NOMO-1 treated with dmso at 0.1 percent for 144 hours (cell line): ENCODE results near the gene FAM20A.
"Not testable (repeated sequence)": the region's sequence is repeated elsewhere in the genome, so short reads cannot be mapped to it uniquely, and the experiment has no call there.

Experiments
- DNase-seq: peaks from one replicate; lab custom pipeline; 2025; ENCODE audit not compliant: unreplicated experiment; lab: John Stamatoyannopoulos, UW

The FAM20A gene

DNA sequence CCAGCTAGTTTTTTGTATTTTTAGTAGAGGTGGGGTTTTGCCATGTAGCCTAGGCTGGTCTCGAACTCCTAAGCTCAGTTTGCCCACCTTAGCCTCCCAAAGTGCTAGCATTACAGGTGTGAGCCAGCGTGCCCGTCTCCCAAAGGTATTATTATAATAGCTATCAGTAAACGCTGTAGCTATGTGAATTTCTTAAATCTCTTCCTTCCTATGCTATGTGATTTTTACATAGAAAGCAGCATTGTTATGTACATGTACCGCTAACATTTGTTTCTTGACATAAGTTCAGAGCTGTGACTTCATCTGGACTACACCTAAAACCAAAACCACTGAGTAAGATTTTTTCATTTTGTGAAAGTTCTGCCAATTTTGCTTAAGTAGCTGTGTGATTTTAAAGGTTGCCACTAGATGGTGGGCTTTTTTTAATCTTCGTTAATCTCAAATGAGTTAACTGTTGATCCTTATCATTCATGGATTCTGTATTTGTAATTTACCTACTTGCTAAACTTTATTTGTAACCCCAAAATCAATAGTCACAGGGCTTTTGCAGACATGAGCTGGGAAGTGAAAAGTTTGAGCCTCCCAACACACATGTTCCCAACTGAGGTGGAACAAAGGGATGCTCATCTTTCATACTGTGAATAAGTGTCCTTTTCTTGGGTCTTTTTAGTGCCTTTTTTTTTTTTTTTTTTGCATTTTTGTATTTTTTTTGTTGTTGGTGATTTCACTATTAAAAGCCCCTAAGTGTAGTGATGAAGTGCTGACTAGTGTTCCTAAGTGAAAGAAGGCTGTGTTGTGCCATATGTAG is 67.1 kb downstream of the FAM20A start:
- DNase-seq, result no peak

DNA sequence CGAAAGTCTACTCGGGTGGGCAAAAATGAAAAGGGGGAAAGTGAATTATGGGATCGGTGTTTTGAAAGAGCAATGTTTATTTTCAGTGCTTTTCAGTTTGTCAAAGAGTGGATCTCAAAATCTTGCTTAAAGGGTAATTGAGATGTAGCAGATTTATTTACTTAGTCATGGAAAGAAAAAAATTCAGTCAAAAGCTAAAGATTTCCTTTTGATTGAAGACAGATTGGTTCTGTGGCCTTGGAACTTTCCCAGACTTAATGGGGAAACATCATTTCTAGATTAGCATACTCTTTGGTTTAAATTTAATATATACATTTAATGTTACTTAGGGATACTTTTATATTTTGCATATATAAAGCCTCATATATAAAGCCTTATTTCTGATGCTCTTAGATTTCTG is 68.3 kb downstream of the FAM20A start:
- no peak for DNase-seq

DNA sequence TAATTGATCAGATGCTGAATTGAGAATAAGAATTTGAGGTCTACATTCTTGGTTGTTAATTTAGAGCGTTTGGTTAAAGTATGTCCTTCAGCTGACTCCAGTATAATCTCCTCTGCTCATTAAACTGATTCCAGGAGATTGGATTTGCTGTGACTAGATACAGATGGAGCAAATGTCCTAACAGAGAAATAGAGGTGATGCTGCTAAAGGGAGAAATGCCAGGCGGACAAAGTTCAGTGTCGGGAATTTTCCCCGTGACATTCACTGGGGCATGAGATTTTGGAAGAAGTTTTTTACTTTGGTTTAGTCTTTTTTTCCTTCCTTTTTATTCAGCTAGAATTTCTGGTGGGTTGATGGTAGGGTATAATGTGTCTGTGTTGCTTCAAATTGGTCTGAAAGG is 69.9 kb downstream of the FAM20A start:
- DNase-seq, result no peak

DNA sequence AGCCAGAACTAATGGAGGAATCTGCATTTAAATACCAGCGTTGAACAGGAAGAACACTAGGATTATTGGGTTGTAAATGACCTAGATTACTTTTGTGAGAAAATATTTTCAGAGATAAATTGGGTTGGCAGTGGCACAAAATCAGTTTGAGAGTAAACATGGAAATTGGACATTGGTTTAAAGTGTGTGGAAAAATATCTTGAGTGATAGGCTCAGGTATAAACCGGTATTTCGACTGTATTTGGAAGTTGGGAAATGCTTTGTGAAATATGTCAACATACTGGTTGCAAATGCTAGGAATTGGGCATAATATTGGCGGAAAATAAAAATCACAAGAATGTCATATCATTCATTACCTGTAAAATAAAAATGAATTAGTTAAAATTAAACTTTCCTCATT is 73.9 kb downstream of the FAM20A start:
- DNase-seq, result no peak

DNA sequence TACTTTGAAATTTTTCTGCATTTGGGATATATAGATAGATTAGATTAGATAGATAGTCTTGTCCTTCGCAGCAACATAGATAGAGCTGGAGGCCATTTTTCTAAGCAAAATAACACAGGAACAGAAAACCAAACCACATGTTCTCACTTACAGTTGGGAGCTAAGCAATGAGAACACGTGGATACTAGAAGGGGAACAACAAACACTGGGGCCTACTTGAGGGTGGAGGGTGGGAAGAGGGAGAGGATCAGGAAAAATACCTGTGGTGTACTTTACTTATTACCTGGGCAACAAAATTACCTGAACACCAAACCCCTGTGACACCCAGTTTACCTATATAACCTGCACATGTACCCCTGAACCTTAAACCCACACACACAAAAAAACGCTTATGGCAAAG is 74.6 kb downstream of the FAM20A start:
- DNase-seq, result no peak

DNA sequence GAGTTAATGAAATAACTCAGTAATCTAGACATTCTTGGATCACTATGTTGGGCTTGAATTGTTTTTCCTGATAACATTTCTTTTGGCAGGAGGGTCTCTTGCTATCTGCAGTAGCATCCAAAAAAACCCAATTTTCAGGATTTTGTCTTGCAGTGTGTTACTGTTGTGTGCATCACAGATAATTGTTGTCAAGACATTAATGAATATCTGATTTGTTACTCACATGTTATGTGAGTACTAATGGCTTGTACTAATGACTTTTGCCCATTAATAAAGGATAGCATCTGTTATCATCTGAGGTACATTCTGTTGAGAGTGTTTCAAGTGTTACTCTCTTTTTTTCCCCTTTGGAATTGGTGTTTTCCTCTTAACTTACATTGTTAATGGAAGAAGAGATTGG is 78.9 kb downstream of the FAM20A start:
- no peak for DNase-seq

DNA sequence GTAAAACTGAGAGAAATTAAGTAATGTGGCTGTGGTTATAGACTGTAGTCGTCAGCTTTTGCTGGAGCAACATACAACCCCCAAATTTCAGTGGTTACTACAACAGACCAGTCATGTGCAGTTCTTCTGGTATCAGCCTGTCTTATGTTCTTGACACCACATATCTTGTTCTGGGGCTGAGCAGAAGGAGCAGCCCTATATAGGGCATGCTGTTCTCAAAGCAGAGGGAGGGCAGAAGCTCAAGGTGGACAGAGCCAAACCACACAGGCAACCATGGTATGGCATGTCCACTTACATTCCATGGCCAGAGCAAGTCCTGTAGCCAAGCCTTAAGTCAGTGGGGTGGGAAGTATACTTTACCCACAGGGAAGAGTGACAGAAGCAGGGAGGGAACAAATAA is 81.3 kb downstream of the FAM20A start:
- no peak for DNase-seq

DNA sequence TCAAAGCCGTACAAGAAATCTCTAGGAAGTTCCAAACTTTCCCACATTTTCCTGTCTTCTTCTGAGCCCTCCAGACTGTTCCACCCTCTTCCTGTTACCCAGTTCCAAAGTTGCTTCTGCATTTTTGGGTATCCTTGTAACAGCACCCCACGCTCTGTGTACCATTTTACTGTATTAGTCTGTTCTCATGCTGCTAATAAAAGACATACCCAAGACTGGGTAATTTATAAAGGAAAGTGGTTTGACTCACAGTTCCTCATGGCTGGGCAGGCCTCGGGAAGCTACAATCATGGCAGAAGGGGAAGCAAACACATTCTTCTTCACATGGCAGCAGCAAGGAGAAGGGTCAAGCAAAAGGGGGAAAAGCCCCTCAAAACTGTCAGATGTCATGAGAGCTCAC is 82.1 kb downstream of the FAM20A start:
- not testable (repeated sequence) for DNase-seq

DNA sequence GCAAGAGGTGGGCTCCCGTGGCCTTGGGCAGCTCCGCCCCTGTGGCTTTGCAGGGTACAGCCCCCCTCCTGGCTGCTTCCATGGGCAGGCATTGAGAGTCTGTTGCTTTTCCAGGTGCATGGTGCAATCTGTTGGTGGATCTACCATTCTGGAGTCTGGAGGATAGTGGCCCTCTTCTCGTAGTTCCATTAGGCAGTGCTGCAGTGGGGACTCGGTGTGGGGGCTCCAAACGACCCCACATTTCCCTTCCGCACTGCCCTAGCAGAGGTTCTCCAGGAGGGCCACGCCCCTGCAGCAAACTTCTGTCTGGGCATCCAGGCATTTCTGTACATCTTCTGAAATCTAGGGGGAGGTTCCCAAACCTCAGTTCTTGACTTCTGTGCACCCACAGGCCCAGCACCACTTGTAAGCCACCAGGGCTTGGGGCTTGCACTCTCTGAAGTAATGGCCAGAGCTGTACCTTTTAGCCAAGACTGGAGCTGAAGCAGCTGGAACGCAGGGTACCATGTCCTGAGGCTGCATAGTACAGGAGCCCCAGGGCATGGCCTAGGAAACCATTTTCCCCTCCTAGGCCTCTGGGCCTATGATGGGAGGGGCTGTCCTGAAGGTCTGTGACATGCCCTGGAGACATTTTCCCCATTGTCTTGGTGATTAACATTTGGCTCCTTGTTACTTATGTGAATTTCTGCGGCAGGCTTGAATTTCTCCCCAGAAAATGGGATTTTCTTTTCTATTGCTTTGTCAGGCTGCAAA is 82.9 kb downstream of the FAM20A start:
- no peak for DNase-seq

DNA sequence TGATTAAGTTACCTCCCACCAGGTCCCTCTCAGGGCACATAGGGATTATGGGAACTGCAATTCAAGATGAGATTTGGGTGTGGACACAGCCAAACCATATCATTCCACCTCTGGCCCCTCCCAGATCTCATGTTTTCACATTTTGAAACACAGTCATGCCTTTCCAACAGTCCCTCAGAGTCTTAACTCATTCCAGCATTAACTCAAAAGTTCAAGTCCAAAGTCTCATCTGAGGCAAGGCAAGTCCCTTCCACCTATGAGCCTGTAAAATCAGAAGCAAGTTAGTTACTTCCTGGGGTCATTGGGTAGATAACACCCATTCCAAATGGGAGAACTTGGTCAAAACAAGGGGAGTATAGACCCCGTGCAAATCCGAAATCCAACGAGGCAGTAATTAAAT is 83.6 kb downstream of the FAM20A start:
- DNase-seq, result not testable (repeated sequence)

DNA sequence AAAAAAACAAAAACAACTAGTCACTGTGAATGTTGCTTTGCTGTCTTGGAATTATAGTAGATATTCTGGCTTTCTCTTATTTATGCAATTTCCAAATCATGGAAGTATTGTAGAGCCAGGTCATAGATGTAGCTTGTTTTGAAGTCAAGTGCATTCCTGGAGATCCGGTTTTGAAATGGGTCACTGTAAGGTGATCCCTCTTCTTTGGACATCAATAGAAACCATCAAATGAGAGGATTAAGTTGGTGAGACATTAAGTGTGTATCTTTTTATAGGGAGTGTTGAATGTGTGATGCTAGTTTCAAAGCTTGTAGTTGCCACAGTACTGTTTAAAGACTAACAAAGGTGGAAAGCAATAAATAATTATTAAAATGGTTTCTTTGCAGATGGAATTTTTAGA is 84.4 kb downstream of the FAM20A start:
- DNase-seq, result no peak

DNA sequence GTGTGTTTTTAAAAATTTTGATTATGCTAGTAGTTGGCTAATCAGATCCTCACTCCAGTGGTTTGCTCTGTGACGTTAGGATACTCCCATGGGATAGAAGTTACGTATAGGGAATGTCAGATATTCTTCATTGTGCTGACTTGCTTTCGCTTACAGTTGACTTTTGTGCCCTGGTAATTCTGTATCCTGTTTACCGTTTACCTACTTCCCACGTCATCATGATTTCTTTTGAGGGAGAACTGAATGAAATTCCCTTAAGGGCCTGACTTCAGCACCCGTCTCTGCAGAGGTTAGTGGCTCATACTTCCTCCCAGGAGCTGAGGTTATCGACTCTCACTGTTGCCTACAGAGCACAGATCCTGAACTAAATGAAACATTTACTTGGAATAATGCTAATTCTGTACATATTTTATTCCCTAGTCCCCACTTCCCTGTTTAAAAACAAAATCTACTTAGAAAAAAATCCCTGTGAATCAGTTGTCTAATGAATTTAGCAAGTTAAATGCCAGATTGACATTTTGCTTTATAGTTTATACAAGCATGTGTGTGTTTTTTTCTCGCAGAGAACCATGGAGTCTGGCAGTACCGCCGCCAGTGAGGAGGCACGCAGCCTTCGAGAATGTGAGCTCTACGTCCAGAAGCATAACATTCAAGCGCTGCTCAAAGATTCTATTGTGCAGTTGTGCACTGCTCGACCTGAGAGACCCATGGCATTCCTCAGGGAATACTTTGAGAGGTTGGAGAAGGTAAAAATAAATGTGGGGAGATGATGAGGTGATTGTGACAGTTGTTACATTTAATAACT is 86.1 kb downstream of the FAM20A start:
- DNase-seq, result no peak

DNA sequence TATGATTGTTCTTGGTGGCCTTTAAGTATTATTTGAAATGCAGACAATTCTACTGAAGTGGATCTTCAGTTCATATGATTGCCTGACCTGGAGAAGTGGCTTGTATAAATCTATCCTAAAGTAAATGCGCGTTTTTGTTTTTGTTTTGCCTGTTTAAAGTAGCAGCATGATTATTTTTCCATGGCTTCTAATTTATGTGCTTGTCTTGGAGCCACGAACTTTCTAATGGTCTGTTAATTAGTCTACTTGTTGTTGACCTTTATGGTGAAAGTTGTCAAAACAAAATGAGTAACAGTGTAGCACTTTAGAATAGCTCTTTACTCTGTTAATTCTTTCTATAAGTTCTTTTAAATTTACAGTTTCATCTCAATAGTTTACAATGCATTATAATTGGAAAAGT is 87.2 kb downstream of the FAM20A start:
- no peak for DNase-seq

DNA sequence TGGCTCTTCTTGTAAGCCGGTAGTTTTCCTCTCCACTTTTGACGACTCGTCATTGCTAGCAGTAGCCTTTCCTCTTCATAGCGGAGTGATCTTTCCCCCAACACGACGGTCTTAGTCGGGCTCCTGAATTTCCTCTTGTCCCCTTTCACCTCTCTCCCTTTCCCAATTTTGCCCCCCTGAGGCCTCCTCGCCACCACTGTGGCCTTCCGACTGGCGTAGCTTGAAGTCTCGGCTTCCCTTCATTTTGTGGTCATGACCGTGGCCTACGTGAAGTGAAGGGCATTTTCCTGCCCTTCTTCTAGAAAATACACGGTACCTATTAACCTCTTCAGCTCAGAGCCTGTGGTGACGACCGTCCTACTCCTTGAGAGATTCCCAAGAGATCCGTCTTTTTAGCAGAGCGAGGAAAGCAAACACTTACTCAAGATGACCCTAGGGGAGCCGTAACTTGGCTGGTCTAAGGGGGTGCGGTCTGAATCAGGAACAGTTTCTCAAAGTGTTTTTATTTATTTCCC is 88.2 kb downstream of the FAM20A start:
- no peak for DNase-seq

DNA sequence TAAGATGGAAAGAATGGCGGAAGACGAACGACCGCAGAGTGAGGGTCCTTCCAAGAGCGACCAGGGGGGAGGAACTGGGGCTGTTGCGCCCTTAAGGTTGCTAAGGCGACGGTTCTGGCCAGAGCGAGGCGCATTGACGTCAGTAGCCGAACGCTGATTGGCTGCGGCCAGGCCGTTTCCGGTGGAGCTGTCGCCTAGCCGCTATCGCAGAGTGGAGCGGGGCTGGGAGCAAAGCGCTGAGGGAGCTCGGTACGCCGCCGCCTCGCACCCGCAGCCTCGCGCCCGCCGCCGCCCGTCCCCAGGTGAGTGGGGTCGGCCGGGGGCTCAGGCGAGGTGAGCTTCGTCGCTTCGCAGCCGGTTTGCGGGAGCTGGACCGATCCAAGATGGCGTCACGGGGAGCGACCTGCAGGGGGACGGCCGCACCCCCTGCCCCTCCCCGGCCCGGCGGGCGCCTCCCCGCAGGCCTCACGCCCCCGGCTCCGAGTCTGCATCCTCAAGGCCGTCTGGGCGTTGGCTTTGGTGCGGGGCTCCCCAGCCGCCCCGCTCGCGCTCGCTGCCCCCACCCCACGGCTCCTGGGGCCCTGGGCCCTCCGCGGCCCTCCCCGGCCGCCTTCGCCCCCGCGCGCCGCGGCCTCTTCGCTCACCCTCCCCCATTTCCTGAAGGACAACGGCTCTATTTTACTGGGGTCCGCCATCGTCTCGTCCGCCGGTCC is 88.8 kb downstream of the FAM20A start, which contains the start of gene PRKAR1A:
Gene PRKAR1A, plus strand, starts transcription at position 184 of the 713 bp plus-strand sequence. CDS start 2,970 bp downstream, outside the sequence.
- DNase-seq, result peak; percentile 81

DNA sequence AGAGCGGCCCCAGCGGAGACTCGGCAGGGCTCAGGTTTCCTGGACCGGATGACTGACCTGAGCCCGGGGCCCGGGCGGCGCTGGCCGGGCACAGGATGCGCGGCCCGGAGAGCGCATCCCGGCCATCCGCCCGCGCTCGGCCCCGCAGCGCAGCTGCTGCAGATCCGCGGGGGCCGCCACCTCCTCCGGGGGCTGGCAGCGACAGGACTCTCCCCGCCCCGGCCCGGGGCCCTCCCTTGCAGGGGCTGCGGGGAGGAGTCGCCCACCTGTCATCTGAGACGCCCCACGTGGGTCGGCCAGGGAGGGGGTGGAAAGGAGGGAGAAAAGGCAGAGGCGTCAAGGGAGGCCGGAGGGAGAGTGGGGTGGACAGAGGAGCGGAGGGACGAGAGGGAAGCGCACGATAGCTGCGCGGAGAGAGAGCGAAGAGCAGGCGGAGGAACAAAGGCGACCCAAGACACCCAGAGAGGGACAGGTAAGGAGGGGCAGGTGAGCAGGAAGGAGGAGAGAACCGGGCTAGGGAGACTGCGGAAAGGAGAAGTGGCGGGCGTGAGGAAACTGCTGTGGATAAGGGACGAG is 89.4 kb downstream of the FAM20A start:
- peak; percentile 24 for DNase-seq

DNA sequence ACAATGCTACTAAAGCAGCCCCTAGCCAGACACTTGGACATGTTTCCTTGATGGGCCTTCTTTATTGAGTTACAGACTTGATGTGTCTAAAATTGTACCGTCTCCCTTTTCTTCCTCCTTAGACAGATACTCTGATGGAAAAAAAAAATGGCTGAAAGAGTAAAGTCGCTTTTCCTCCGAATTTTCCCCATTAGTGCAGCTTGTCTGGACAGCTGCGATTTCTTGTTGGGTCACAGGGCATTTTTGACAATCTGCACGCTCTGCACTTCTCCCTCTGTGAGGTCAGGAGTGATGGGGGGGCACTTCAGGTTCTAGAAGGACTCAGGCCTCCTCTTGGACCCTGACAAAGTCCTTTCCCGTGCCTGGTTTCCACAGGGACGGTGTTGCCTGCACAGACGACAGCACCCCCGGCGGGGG is 89.9 kb downstream of the FAM20A start:
- DNase-seq, result no peak

DNA sequence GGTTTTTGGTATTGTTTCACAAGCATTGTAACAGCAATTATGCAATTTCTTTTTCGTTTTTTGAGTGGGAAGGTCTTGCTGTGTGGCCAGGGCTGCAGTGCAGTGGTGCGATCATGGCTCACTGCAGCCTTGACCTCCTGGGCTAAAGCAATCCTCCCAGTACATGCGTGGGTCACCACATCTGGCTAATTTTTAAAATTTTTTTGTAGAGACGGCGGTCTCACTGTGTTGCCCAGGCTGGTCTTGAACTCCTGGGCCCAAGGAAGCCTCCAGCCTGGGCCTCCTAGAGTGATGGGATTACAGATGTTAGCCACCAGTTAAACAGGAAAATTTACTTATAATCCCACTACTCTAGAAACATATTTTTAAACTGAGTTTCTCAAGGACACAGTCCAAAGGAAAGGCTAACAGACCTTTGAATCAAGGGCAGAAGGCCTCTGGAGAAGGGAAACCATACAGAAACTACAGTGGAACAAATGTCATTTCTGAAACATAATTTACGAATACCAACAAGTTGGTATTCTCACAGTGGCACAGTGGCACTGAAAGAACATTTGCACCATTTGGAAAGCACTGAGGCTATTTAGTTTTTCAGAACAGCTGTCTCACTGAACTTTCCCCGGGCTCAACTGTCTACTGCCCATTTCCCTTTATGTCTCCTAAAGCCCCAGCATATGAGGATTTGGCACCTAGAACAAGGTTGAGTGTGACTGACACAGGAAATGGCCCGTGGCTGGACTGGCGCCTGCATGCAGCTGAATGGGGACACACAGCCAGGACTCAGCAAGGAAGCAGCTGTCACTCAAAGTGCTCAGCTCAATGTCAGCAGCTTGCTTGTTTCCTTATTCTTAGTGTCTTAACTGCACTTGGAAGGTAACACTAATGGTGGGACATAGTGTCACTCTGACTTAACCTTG is 91.8 kb downstream of the FAM20A start:
- peak; percentile 30 for DNase-seq

DNA sequence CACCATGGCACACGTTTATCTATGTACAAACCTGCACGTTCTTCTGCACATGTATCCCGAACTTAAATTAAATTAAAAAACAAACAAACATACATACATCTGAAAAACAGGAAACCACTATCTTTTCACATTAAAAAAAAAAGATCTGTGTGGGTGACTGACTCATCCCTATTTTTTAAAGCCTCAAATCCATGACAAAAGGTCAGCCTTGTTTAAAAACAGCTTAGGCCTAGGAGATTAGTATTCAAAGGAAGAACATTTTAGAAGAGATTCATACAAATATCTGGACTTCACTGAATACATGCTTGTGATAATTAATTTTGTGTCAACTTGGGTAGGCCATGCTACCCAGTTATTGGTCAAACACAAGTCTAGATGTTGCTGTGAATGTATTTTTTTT is 93.6 kb downstream of the FAM20A start:
- DNase-seq, result no peak
